Lung (tissue), 12 donors: Measurements from ENCODE around the gene CGN. TPM values are rescaled to one million over a fixed set of nuclear protein-coding genes. Genes with fewer than 3 reads are reported as not detected.

ENCODE experiments used
- ATAC-seq: fragments of 200-7000 bp; cut with Tn5 transposase; one replicate; pipeline ENCODE4 v1.9.1; 2020; ENCODE audit warnings: moderate number of reproducible peaks; ENCODE audit not compliant: insufficient read depth, low FRiP score
- DNase-seq, 3 donors: peaks; one replicate each; pipeline ENCODE4 v3.0.0-alpha.2; 2013 to 2017
- H3K27ac ChIP-seq, 2 donors: one replicate each; pipeline ENCODE4 v1.5.1; 2013; ENCODE audit warnings: mild to moderate bottlenecking in 2 of 2, moderate library complexity in 2 of 2, control low read depth in 1 of 2, inconsistent platforms in 1 of 2, low read depth in 1 of 2, low read length in 1 of 2
- H3K27me3 ChIP-seq, 3 donors: one replicate each; pipeline ENCODE4 v1.5.1; 2013; ENCODE audit warnings: low read length in 2 of 3; ENCODE audit not compliant: control insufficient read depth in 3 of 3, insufficient read depth in 3 of 3
- H3K36me3 ChIP-seq, 4 donors: one replicate each; pipeline ENCODE4 v1.5.1; 2013; ENCODE audit warnings: low read length in 4 of 4, mild to moderate bottlenecking in 1 of 4, moderate library complexity in 1 of 4; ENCODE audit not compliant: control insufficient read depth in 4 of 4, insufficient read depth in 4 of 4
- H3K4me1 ChIP-seq, 5 donors: one replicate each; pipeline ENCODE4 v1.5.1; 2013; ENCODE audit warnings: low read length in 5 of 5, mild to moderate bottlenecking in 2 of 5, moderate library complexity in 1 of 5; ENCODE audit not compliant: control insufficient read depth in 5 of 5, insufficient read depth in 5 of 5
- H3K4me3 ChIP-seq: one replicate; pipeline ENCODE4 v1.5.1; 2013; ENCODE audit warnings: mild to moderate bottlenecking, control low read depth, moderate library complexity
- H3K9ac ChIP-seq, 2 donors: one replicate each; pipeline ENCODE4 v1.5.1; 2013; ENCODE audit warnings: low read length in 2 of 2, control low read depth in 1 of 2; ENCODE audit not compliant: insufficient read depth in 1 of 2
- H3K9me3 ChIP-seq, 4 donors: one replicate each; pipeline ENCODE4 v1.5.1; 2013; ENCODE audit warnings: low read length in 3 of 4, mild to moderate bottlenecking in 1 of 4, moderate library complexity in 1 of 4; ENCODE audit not compliant: control insufficient read depth in 4 of 4, insufficient read depth in 3 of 4
- WGBS, 2 donors: extraction: QIAGEN DNeasy Blood & Tissue Kit; methylation state at CpG; one replicate each; pipeline ENCODE4 v1.1.7; 2013; 5-methylcytosine and 5-hydroxymethylcytosine counted together
- polyA plus RNA-seq, 2 donors: library from polyadenylated mRNA; stranded (reverse); fragments of 200-250 nt; gene quantifications; one replicate each; pipeline ENCODE4 v1.2.1, GENCODE V29; 2013
- total RNA-seq, 2 donors: library from RNA; depleted of rRNA in 1 of 2; stranded (reverse); fragments of >200 nt in 1 of 2; gene quantifications; one replicate each; pipeline ENCODE4 v1.2.1, GENCODE V29; 2014 to 2021
- TF ChIP-seq, protein P1 (sequence below): IDR thresholded peaks from 2 replicates; pipeline ENCODE4 v1.5.1; 2012; ENCODE audit warnings: mild to moderate bottlenecking; ENCODE audit errors: control extremely low read depth, extremely low read depth
- donor health status: control.
- donor health status: control.
- donor health status: Bipolar disorder and iron deficiency.
- donor health status: healthy.
- donor health status: DM: yes; HTN: yes; CAD: no.

The CGN gene
- total and polyA plus RNA-seq, 4 donors = 23.4 to 74.9 (median 36.8) TPM

DNA sequence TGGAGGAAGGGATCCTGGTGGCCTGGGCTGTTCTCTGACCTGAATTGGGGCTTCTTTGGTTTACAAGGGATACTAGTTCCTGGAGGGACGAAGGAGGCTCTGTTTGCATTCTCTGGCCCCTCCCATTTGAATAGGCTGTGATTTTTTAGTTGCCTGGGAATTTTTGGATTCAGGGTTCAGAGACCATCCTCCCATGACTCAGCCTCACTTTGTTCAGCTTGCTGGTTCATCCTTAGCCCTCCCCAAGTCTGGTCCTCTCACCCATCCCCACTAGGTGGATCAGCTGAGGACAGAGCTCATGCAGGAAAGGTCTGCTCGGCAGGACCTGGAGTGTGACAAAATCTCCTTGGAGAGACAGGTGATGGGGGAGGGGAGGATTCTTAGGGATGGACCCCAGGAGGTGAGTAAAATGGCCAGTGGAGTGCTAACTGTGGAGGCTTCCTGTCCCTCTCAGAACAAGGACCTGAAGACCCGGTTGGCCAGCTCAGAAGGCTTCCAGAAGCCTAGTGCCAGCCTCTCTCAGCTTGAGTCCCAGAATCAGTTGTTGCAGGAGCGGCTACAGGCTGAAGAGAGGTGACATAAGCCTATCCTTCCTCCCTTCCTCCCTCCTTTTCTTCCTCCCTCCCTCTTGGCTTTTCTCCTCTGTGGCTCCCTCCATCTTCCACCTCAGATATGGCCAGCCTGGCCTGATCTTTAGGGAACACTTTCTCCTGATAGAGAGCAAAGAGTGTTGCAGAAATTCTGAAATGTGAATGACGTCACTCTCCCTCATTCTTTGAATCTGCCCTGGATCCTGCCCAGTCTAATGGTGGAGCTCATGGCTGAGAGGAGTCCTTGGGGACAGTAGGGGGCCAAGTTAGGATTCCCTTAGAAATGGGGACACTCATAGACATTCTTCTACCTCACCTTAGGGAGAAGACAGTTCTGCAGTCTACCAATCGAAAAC lies 24.4 kb downstream of the CGN start:
- peaks cover 0 to 8% (median 0%) of the 10 kb centered on the region in 5 donors for H3K4me1 ChIP-seq
- ATAC-seq (no peak), DNase-seq (no peak)
- no peak overlapping the region for H3K4me3 ChIP-seq
- WGBS, 2 donors = 87 to 96% methylated on average over 6 of the region's 6 CpGs
- TF ChIP-seq, protein P1, sequence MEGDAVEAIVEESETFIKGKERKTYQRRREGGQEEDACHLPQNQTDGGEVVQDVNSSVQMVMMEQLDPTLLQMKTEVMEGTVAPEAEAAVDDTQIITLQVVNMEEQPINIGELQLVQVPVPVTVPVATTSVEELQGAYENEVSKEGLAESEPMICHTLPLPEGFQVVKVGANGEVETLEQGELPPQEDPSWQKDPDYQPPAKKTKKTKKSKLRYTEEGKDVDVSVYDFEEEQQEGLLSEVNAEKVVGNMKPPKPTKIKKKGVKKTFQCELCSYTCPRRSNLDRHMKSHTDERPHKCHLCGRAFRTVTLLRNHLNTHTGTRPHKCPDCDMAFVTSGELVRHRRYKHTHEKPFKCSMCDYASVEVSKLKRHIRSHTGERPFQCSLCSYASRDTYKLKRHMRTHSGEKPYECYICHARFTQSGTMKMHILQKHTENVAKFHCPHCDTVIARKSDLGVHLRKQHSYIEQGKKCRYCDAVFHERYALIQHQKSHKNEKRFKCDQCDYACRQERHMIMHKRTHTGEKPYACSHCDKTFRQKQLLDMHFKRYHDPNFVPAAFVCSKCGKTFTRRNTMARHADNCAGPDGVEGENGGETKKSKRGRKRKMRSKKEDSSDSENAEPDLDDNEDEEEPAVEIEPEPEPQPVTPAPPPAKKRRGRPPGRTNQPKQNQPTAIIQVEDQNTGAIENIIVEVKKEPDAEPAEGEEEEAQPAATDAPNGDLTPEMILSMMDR = no peak
- no peak overlapping the region for H3K9ac ChIP-seq
- peaks cover 0 to 5% (median 0%) of the 10 kb centered on the region in 3 donors for H3K27me3 ChIP-seq
- H3K27ac ChIP-seq = no peak overlapping the region
- H3K9me3 ChIP-seq = no peaks in the 10 kb centered on the region
- peaks cover 0 to 3% (median 0%) of the 10 kb centered on the region in 4 donors for H3K36me3 ChIP-seq

DNA sequence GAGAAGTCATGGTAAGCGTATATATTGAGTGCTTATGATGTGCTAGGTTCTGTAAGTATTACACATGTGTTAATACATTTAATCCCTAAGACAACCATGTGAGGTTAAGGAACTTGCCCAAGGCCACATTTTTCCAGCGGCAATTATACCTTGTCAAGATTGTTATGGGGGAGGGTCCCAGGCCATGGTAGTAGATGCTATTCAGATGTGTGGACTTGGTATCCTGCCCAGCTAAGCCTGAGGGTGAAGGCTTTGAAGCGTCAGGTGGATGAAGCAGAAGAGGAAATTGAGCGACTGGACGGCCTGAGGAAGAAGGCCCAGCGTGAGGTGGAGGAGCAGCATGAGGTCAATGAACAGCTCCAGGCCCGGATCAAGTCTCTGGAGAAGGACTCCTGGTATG lies 25.3 kb downstream of the CGN start:
- peaks cover 0 to 2% (median 0%) of the 10 kb centered on the region in 4 donors for H3K36me3 ChIP-seq
- ATAC-seq (no peak), DNase-seq (no peak)
- H3K9ac ChIP-seq = no peak overlapping the region
- 93% methylated on average over 7 of the region's 7 CpGs for WGBS, 2 donors
- no peaks in the 10 kb centered on the region for H3K9me3 ChIP-seq
- H3K4me3 ChIP-seq = no peak overlapping the region
- TF ChIP-seq, protein P1 = no peak
- peaks cover 0 to 12% (median 0%) of the 10 kb centered on the region in 5 donors for H3K4me1 ChIP-seq
- no peak overlapping the region for H3K27ac ChIP-seq
- peaks cover 0 to 5% (median 5%) of the 10 kb centered on the region in 3 donors for H3K27me3 ChIP-seq

DNA sequence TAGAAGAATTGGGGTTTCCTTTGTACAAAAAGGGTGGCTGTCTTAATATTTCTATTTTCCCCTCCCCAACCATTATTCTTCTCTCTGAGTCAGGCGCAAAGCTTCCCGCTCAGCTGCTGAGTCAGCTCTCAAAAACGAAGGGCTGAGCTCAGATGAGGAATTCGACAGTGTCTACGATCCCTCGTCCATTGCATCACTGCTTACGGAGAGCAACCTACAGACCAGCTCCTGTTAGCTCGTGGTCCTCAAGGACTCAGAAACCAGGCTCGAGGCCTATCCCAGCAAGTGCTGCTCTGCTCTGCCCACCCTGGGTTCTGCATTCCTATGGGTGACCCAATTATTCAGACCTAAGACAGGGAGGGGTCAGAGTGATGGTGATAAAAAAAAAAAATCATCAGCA lies 25.9 kb downstream of the CGN start:
- Histone ChIP-seq H3K9ac (no peak overlapping the region), H3K27me3 (peaks cover 0 to 7% (median 6%) of the 10 kb centered on the region in 3 donors), H3K9me3 (no peaks in the 10 kb centered on the region), H3K4me1 (peaks cover 0 to 12% (median under 1%) of the 10 kb centered on the region in 5 donors), H3K27ac (no peak overlapping the region), H3K36me3 (peaks cover 0 to 2% (median 0%) of the 10 kb centered on the region in 4 donors), H3K4me3 (no peak overlapping the region)
- no peak for DNase-seq
- TF ChIP-seq, protein P1 = no peak
- WGBS, 2 donors = 74 to 82% methylated on average over 9 of the region's 9 CpGs
- ATAC-seq = no peak
